Transverse colon (tissue), 4 donors: Measurements from ENCODE around the gene ZBTB5.

Source experiments
- EP300 ChIP-seq: sonication (generic); formaldehyde crosslinking; IDR thresholded peaks from one replicate; pipeline ENCODE4 v1.6.1; 2017; ENCODE audit warnings: antibody characterized with exemption, low read depth
- POLR2A ChIP-seq: fragments of 450-650 bp; IDR thresholded peaks from one replicate; pipeline ENCODE4 v1.6.1; 2016; ENCODE audit warnings: antibody characterized with exemption, mild to moderate bottlenecking, moderate library complexity
- POLR2AphosphoS5 ChIP-seq, 3 donors: sonication (generic); formaldehyde crosslinking; IDR thresholded peaks; one replicate each; pipeline ENCODE4 v1.6.1; 2016; ENCODE audit warnings: antibody characterized with exemption in 3 of 3
- TF ChIP-seq, protein P1 (sequence below), 5 experiments: fragments of 200-600 bp in 3 of 5; fragments of 450-650 bp in 2 of 5; sonication (generic) in 3 of 5; IDR thresholded peaks; 1 replicate in 2 of 5; 2 replicates in 3 of 5; pipeline ENCODE4 v1.5.1; 2016 to 2017; ENCODE audit warnings: antibody characterized with exemption in 5 of 5, inconsistent platforms in 3 of 5, mild to moderate bottlenecking in 2 of 5, moderate library complexity in 1 of 5

DNA sequence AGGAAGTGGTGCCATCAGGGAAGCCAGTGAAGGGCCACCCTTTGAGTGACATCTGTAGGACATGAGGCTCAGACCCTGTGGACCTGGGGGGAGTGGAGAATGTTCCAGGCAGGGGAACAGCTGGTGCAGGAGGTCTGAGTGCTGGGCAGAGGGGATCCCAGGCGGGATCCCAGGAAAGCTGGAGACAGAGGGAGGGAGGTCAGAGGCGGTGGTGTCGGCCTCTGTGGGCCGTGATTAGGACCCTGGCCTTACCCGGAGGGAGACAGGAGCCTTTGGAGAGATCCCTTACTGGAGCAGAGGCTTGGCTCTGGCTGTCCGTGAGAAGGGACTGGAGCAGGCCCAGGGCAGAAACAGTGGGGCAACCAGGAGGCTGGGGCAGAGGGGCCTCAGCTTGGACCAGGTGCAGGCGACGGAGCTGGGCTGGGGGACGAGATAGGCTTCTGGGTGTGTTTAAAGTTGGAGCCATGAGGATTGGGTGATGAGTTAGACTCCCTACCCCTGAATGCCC lies 54.8 kb downstream of the ZBTB5 start:
- TF ChIP-seq, protein P1, sequence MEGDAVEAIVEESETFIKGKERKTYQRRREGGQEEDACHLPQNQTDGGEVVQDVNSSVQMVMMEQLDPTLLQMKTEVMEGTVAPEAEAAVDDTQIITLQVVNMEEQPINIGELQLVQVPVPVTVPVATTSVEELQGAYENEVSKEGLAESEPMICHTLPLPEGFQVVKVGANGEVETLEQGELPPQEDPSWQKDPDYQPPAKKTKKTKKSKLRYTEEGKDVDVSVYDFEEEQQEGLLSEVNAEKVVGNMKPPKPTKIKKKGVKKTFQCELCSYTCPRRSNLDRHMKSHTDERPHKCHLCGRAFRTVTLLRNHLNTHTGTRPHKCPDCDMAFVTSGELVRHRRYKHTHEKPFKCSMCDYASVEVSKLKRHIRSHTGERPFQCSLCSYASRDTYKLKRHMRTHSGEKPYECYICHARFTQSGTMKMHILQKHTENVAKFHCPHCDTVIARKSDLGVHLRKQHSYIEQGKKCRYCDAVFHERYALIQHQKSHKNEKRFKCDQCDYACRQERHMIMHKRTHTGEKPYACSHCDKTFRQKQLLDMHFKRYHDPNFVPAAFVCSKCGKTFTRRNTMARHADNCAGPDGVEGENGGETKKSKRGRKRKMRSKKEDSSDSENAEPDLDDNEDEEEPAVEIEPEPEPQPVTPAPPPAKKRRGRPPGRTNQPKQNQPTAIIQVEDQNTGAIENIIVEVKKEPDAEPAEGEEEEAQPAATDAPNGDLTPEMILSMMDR (IDR thresholded peaks at IDR 0.05): no peak
- no peak for TF ChIP-seq POLR2AphosphoS5 (IDR thresholded peaks at IDR 0.05)
- no peak for TF ChIP-seq EP300
- no peak for TF ChIP-seq POLR2A
